ENCODE data around the gene AOX1. TPM values are rescaled to one million over a fixed set of nuclear protein-coding genes. Genes with fewer than 3 reads are reported as not detected.

The AOX1 gene
- total and polyA plus RNA-seq, 2 donors (not counting 1 experiment from before 2014, with no cell fraction given), result 0.18 TPM; not detected in 1

GRCh38 chr2:200588076-200588678 lies 2.4 kb downstream of the AOX1 start:
- Histone ChIP-seq H3K36me3 (replicated peaks in 1 of 2; ENCODE audit: control extremely low read depth in 1 of 2, control insufficient read depth in 1 of 2, extremely low read depth in 1 of 2, insufficient read depth in 2 of 2, low read length in 1 of 2) (no peaks in the 10 kb centered on the region), H3K4me2 (replicated peaks; ENCODE audit: low read depth, low read length, poor library complexity, severe bottlenecking) (no peak overlapping the region), H3K4me3 (ENCODE audit: control extremely low read depth in 1 of 5, extremely low read depth in 1 of 5, insufficient read depth in 1 of 5, low read depth in 2 of 5, low read length in 4 of 5) (no peak overlapping the region), H3K4me1 (ENCODE audit: control insufficient read depth in 2 of 2, insufficient read depth in 2 of 2, low read length in 2 of 2) (peaks cover 12 to 20% of the 10 kb centered on the region in 2 donors), H3K9me3 (ENCODE audit: control extremely low read depth in 1 of 3, control insufficient read depth in 2 of 3, insufficient read depth in 1 of 3, low read length in 2 of 3) (no peaks in the 10 kb centered on the region), H3K79me2 (ENCODE audit: control insufficient read depth, insufficient read depth, low read length) (no peaks in the 10 kb centered on the region), H3K9ac (ENCODE audit: low read length) (no peak overlapping the region), H2AFZ (ENCODE audit: insufficient read depth, low read depth, low read length, poor library complexity, severe bottlenecking) (no peak overlapping the region), H3K27me3 (replicated peaks in 1 of 4; ENCODE audit: control extremely low read depth in 1 of 4, control insufficient read depth in 3 of 4, insufficient read depth in 4 of 4, low read length in 3 of 4) (peaks cover 0 to 21% (median 19%) of the 10 kb centered on the region in 4 experiments), H4K20me1 (ENCODE audit: control insufficient read depth, insufficient read depth, low read length, poor library complexity, severe bottlenecking) (no peaks in the 10 kb centered on the region), H3K27ac (ENCODE audit: low read length in 2 of 2) (no peak overlapping the region)
- POLR2A ChIA-PET, result no interaction called here
- Mint-ChIP-seq H3K4me1 (peaks cover 10% of the 10 kb centered on the region), H3K27me3 (peaks cover 34% of the 10 kb centered on the region), H3K9me3 (ENCODE audit: insufficient read depth) (no peaks in the 10 kb centered on the region), H3K4me3 (no peak overlapping the region), H3K27ac (no peak overlapping the region)
- TF ChIP-seq EZH2 (IDR thresholded peaks at IDR 0.05; ENCODE audit: borderline replicate concordance, insufficient read depth, low read depth, low read length, poor library complexity, severe bottlenecking) (no peak), CTCF (IDR thresholded peaks at IDR 0.05) (no peak)
- DNase-seq, result no peak
- CTCF ChIA-PET, result no interaction called here
- no peak for ATAC-seq (ENCODE audit: low read depth)
- intact Hi-C loops (cut with micrococcal nuclease), result no loop called here
- 85% methylated on average over 1 of the region's 4 CpGs for WGBS (ENCODE audit: insufficient coverage)

- intact Hi-C loops (cut with micrococcal nuclease), result no loop called here
These were observed 4.3 kb downstream of the AOX1 start for GRCh38 chr2:200590090-200590489.

More at GRCh38 chr2:200590090-200590489, 4.3 kb downstream of the AOX1 start:
- Mint-ChIP-seq H3K27me3 (peaks cover 31% of the 10 kb centered on the region), H3K4me1 (peaks cover 8% of the 10 kb centered on the region), H3K9me3 (ENCODE audit: insufficient read depth) (no peaks in the 10 kb centered on the region), H3K4me3 (no peak overlapping the region), H3K27ac (no peak overlapping the region)
- no peak overlapping the region for H2AFZ ChIP-seq (ENCODE audit: insufficient read depth, low read depth, low read length, poor library complexity, severe bottlenecking)
- TF ChIP-seq CTCF (IDR thresholded peaks at IDR 0.05) (no peak), EZH2 (IDR thresholded peaks at IDR 0.05; ENCODE audit: borderline replicate concordance, insufficient read depth, low read depth, low read length, poor library complexity, severe bottlenecking) (no peak)
- H3K9ac ChIP-seq (ENCODE audit: low read length), result no peak overlapping the region
- H3K4me2 ChIP-seq (replicated peaks; ENCODE audit: low read depth, low read length, poor library complexity, severe bottlenecking), result no peak overlapping the region
- no peaks in the 10 kb centered on the region for H3K9me3 ChIP-seq (ENCODE audit: control extremely low read depth in 1 of 3, control insufficient read depth in 2 of 3, insufficient read depth in 1 of 3, low read length in 2 of 3)
- ATAC-seq (ENCODE audit: low read depth) (no peak), DNase-seq (no peak)
- peaks cover 0 to 13% (median 7%) of the 10 kb centered on the region in 4 experiments for H3K27me3 ChIP-seq (replicated peaks in 1 of 4; ENCODE audit: control extremely low read depth in 1 of 4, control insufficient read depth in 3 of 4, insufficient read depth in 4 of 4, low read length in 3 of 4)
- no peak overlapping the region for H3K4me3 ChIP-seq (ENCODE audit: control extremely low read depth in 1 of 5, extremely low read depth in 1 of 5, insufficient read depth in 1 of 5, low read depth in 2 of 5, low read length in 4 of 5)
- H3K36me3 ChIP-seq (replicated peaks in 1 of 2; ENCODE audit: control extremely low read depth in 1 of 2, control insufficient read depth in 1 of 2, extremely low read depth in 1 of 2, insufficient read depth in 2 of 2, low read length in 1 of 2), result no peaks in the 10 kb centered on the region
- H4K20me1 ChIP-seq (ENCODE audit: control insufficient read depth, insufficient read depth, low read length, poor library complexity, severe bottlenecking), result no peaks in the 10 kb centered on the region
- CTCF ChIA-PET, result no interaction called here
- H3K4me1 ChIP-seq (ENCODE audit: control insufficient read depth in 2 of 2, insufficient read depth in 2 of 2, low read length in 2 of 2), result peaks cover 12 to 13% of the 10 kb centered on the region in 2 donors
- H3K79me2 ChIP-seq (ENCODE audit: control insufficient read depth, insufficient read depth, low read length), result no peaks in the 10 kb centered on the region
- H3K27ac ChIP-seq (ENCODE audit: low read length in 2 of 2), result no peak overlapping the region
- POLR2A ChIA-PET, result no interaction called here

Data from B cell (primary cell).